OCI-LY7 (cell line): ENCODE measurements around the gene ARHGEF39. TPM values are rescaled to one million over a fixed set of nuclear protein-coding genes. Genes with fewer than 3 reads are reported as not detected.
A peak's percentile ranks its signal among the peaks of the same experiment; 100 is the strongest.

Experiments used
- BruUV-seq: library from RNA; stranded (reverse); fragments of 400-500 nt; replicated peaks from 2 replicates; lab custom pipeline; 2021; lab: Mats Ljungman, UMichigan
- CTCF ChIA-PET: fragments of 300-600 bp; sonication (Branson Sonifier 250); formaldehyde crosslinking; loops from one replicate; lab custom pipeline; 2022; ENCODE audit warnings: antibody characterized with exemption; ENCODE audit not compliant: unreplicated experiment; lab: Charles Lee
- POLR2A ChIA-PET: fragments of 300-600 bp; sonication (Branson Sonifier 250); formaldehyde crosslinking; loops from one replicate; lab custom pipeline; 2022; ENCODE audit warnings: antibody characterized with exemption; lab: Charles Lee
- DNase-seq: peaks from one replicate; pipeline ENCODE4 v3.0.0-alpha.2; 2015; ENCODE audit warnings: low spot score
- H2AFZ ChIP-seq: fragments of 200-600 bp; sonication (generic), shearing (Covaris generic); 2 replicates; pipeline ENCODE4 v1.6.1; 2014; ENCODE audit warnings: mild to moderate bottlenecking, antibody characterized with exemption, low read length, moderate library complexity
- H3K27ac ChIP-seq: fragments of 200-600 bp; sonication (generic); 2 replicates; pipeline ENCODE4 v1.5.1; 2014; ENCODE audit warnings: mixed run types, low read depth, mild to moderate bottlenecking, moderate library complexity, low read length, inconsistent platforms; ENCODE audit not compliant: poor library complexity, severe bottlenecking
- H3K36me3 ChIP-seq: fragments of 200-600 bp; sonication (generic); 2 replicates; pipeline ENCODE4 v1.6.1; 2014; ENCODE audit warnings: mild to moderate bottlenecking, antibody characterized with exemption, low read length, moderate library complexity, mixed read lengths; ENCODE audit not compliant: insufficient read depth
- H3K4me1 ChIP-seq: fragments of 200-600 bp; sonication (generic); 2 replicates; pipeline ENCODE4 v1.5.1; 2014; ENCODE audit warnings: mild to moderate bottlenecking, low read length; ENCODE audit not compliant: insufficient read depth, poor library complexity, severe bottlenecking
- H3K4me2 ChIP-seq: fragments of 200-600 bp; sonication (generic); 2 replicates; pipeline ENCODE4 v1.6.1; 2014; ENCODE audit warnings: mild to moderate bottlenecking, low read length
- H3K4me3 ChIP-seq: fragments of 200-600 bp; sonication (generic); 2 replicates; pipeline ENCODE4 v1.5.1; 2014; ENCODE audit warnings: mild to moderate bottlenecking, low read depth, low read length; ENCODE audit not compliant: poor library complexity, severe bottlenecking
- H3K79me2 ChIP-seq: fragments of 200-600 bp; sonication (generic); 2 replicates; pipeline ENCODE4 v1.6.1; 2016; ENCODE audit warnings: low read depth, mild to moderate bottlenecking, low read length, moderate library complexity, mixed read lengths; ENCODE audit not compliant: insufficient read depth
- H3K9me2 ChIP-seq: fragments of 200-600 bp; sonication (generic); 2 replicates; pipeline ENCODE4 v1.6.1; 2016; ENCODE audit warnings: mild to moderate bottlenecking, low read length, mixed read lengths; ENCODE audit not compliant: insufficient read depth
- H3K9me3 ChIP-seq: fragments of 200-600 bp; sonication (generic); 2 replicates; pipeline ENCODE4 v1.6.1; 2014; ENCODE audit warnings: mild to moderate bottlenecking, mixed run types, low read length, mixed read lengths
- H4K20me1 ChIP-seq: fragments of 200-600 bp; sonication (generic); 2 replicates; pipeline ENCODE4 v1.6.1; 2014; ENCODE audit warnings: mild to moderate bottlenecking, antibody characterized with exemption, low read length, moderate library complexity, mixed read lengths; ENCODE audit not compliant: insufficient read depth
- EZH2phosphoT487 ChIP-seq: fragments of 200-600 bp; sonication (generic); IDR thresholded peaks from 2 replicates; pipeline ENCODE4 v1.6.1; 2018; ENCODE audit warnings: low read depth, borderline replicate concordance, mild to moderate bottlenecking, mixed run types, antibody characterized with exemption, low read length, moderate library complexity, mixed read lengths
- intact Hi-C: fragments of 100-400 bp; cut with micrococcal nuclease; formaldehyde crosslinking; loops from one replicate; pipeline ENCODE4 v1.10.0; 2022; ENCODE audit not compliant: unreplicated experiment
- total RNA-seq, 2 experiments: library from RNA; depleted of rRNA in 1 of 2; stranded (reverse); fragments of >200 nt in 1 of 2; shearing (Covaris generic) in 1 of 2; gene quantifications; 2 replicates each; pipeline ENCODE4 v1.2.3, GENCODE V29; 2014 to 2022
- TF ChIP-seq, protein P1 (sequence below): fragments of 200-600 bp; sonication (generic); conservative IDR thresholded peaks from 2 replicates; pipeline ENCODE4 v1.5.1; 2014; ENCODE audit warnings: mild to moderate bottlenecking, antibody characterized with exemption, low read length, moderate library complexity, mixed read lengths

The ARHGEF39 gene
- total RNA-seq, 2 experiments from 2014 or later: 30.8 to 48.1 TPM

DNA sequence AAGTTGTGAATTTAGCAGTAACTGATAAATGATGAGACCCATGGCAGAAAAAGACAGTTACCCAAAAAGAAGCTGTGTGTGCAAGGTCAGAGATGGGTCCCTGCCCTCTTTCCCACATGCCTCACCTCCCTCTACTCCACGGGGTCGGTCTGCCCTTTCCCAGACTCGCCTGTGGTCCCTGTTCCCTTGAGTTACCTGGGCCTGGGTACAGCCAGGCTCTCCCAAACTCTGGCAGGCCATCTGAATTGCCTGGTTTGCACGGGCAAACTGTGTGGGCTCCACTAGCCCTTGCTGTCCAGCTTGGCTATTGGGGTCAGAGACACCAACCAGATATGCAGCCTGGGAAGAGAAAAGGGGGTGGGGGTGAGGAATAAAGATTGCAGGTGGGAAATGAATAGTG, 43.2 kb upstream of the ARHGEF39 start:
- intact Hi-C loops: no loop called here
- no peak for TF ChIP-seq EZH2phosphoT487
- TF ChIP-seq, protein P1, sequence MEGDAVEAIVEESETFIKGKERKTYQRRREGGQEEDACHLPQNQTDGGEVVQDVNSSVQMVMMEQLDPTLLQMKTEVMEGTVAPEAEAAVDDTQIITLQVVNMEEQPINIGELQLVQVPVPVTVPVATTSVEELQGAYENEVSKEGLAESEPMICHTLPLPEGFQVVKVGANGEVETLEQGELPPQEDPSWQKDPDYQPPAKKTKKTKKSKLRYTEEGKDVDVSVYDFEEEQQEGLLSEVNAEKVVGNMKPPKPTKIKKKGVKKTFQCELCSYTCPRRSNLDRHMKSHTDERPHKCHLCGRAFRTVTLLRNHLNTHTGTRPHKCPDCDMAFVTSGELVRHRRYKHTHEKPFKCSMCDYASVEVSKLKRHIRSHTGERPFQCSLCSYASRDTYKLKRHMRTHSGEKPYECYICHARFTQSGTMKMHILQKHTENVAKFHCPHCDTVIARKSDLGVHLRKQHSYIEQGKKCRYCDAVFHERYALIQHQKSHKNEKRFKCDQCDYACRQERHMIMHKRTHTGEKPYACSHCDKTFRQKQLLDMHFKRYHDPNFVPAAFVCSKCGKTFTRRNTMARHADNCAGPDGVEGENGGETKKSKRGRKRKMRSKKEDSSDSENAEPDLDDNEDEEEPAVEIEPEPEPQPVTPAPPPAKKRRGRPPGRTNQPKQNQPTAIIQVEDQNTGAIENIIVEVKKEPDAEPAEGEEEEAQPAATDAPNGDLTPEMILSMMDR: no peak
- Histone ChIP-seq H2AFZ (no peak overlapping the region), H3K79me2 (no peaks in the 10 kb centered on the region), H3K4me3 (no peak overlapping the region), H3K9me3 (no peaks in the 10 kb centered on the region), H3K4me1 (no peaks in the 10 kb centered on the region), H3K27ac (no peak overlapping the region), H3K36me3 (peaks cover 96% of the 10 kb centered on the region), H3K9me2 (no peaks in the 10 kb centered on the region), H3K4me2 (no peak overlapping the region), H4K20me1 (no peaks in the 10 kb centered on the region)
- CTCF ChIA-PET: no interaction called here
- POLR2A ChIA-PET: interaction anchor here (1.2 kb wide), 1 partner anchor 27 kb away, joined by 3 read pairs; no protein-coding TSS in a partner anchor
- no peak for DNase-seq
- no TSS peak for BruUV-seq

DNA sequence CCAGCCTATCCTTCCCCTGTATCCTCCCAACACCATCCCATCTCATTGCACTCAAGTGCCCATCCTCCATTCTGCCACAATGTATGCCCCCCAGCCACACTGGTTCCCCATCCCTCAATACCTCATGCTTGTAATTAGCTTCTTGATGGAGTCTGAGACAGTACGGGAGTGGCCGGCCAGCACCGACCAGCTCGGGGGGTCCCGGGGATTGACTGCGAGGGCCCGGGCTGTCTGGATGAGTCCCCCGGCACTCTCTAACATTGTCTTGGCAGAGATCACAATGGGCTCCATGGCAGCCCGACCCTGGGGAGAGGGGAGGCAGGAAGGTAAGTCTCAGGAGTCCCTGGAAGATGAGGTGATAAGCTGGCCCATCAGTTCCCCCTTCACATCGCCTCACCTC, 42.0 kb upstream of the ARHGEF39 start:
- Histone ChIP-seq H2AFZ (no peak overlapping the region), H3K4me2 (no peak overlapping the region), H3K4me1 (no peaks in the 10 kb centered on the region), H3K9me2 (no peaks in the 10 kb centered on the region), H3K9me3 (no peaks in the 10 kb centered on the region), H3K4me3 (no peak overlapping the region), H3K27ac (no peak overlapping the region), H4K20me1 (no peaks in the 10 kb centered on the region), H3K79me2 (no peaks in the 10 kb centered on the region), H3K36me3 (peaks cover 96% of the 10 kb centered on the region)
- ChIA-PET CTCF (no interaction called here), POLR2A (no interaction called here)
- no peak for TF ChIP-seq EZH2phosphoT487
- TF ChIP-seq, protein P1: no peak
- intact Hi-C loops: no loop called here
- no TSS peak for BruUV-seq
- DNase-seq: no peak

DNA sequence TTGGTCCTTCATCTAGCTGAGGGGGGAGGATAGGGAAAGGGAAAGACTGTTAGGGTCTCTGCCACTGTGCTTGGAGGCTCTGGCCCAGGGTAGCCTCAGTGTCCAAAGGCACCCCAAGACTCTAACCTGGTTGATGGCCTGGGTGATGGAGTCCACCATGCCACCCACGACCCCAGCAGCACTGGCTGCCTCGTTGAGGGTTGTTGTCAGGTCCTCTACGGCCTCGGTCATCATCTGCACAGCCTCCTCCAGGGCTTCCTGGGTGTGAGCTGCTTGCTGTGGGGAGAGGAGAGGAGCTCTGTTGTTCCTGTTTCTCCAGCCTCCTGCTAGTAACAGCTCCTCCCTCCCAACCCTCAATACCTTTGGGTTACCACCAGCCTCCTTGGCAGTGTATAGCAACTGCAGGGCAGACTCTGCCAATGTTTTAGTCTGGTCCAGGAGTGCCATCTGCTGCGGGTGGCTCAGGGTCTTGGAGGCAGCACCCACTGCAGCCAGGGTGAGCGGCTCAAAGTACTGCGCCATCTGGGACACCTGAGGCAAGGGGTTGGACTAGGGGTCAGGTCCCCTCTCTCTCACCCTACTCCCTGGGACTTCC, 40.9 kb upstream of the ARHGEF39 start:
- Histone ChIP-seq H3K4me1 (no peaks in the 10 kb centered on the region), H3K9me2 (no peaks in the 10 kb centered on the region), H3K9me3 (no peaks in the 10 kb centered on the region), H3K79me2 (no peaks in the 10 kb centered on the region), H3K4me3 (no peak overlapping the region), H4K20me1 (no peaks in the 10 kb centered on the region), H3K27ac (no peak overlapping the region), H3K4me2 (no peak overlapping the region), H2AFZ (no peak overlapping the region), H3K36me3 (peaks cover 96% of the 10 kb centered on the region)
- POLR2A ChIA-PET: no interaction called here
- CTCF ChIA-PET: no interaction called here
- TF ChIP-seq EZH2phosphoT487: no peak
- TF ChIP-seq, protein P1: no peak
- DNase-seq: no peak
- BruUV-seq: TSS peak; percentile 71
- intact Hi-C loops: no loop called here
